ENCODE measurements around the gene EML3. TPM values are rescaled to one million over a fixed set of nuclear protein-coding genes. Genes with fewer than 3 reads are reported as not detected.

The EML3 gene
- total RNA-seq, 1 donor from 2014 or later = 207 TPM

GRCh38 chr11:62600367-62601121, 12.0 kb downstream of the EML3 start:
- no peaks in the 10 kb centered on the region for H3K9me3 ChIP-seq
- intact Hi-C loops (cut with DNase I) = loop anchor here (5.0 kb wide), 2 partner anchors 47 to 77 kb away; partner anchors contain the start of genes GANAB and UBXN1
- peak overlapping the region; percentile 96 to 97 for H3K27ac ChIP-seq
- H3K27me3 ChIP-seq = no peaks in the 10 kb centered on the region
- DNase-seq (ENCODE audit: low spot score in 2 of 2) = no peak
- peak overlapping the region; percentile 87 to 98 for H3K4me3 ChIP-seq
- TF ChIP-seq CTCF (IDR thresholded peaks at IDR 0.05) = no peak
- peaks cover 8 to 20% of the 10 kb centered on the region in 2 donors for H3K4me1 ChIP-seq
- H3K36me3 ChIP-seq = peaks cover 30 to 41% of the 10 kb centered on the region in 2 donors

GRCh38 chr11:62599901-62600300, 12.7 kb downstream of the EML3 start:
- H3K36me3 ChIP-seq = peaks cover 36 to 44% of the 10 kb centered on the region in 2 donors
- no peaks in the 10 kb centered on the region for H3K27me3 ChIP-seq
- intact Hi-C loops (cut with DNase I) = loop anchor here (1.0 to 5.0 kb wide), 4 partner anchors 9 to 77 kb away; partner anchors contain the start of genes B3GAT3, GANAB, TUT1 and UBXN1
- no peaks in the 10 kb centered on the region for H3K9me3 ChIP-seq
- peak overlapping the region; percentile 96 to 97 for H3K27ac ChIP-seq
- peak overlapping the region; percentile 87 to 98 for H3K4me3 ChIP-seq
- TF ChIP-seq CTCF (IDR thresholded peaks at IDR 0.05) = no peak
- no peak for DNase-seq (ENCODE audit: low spot score in 2 of 2)
- H3K4me1 ChIP-seq = peaks cover 8 to 20% of the 10 kb centered on the region in 2 donors

- Histone ChIP-seq H3K36me3 (peaks cover 43 to 50% of the 10 kb centered on the region in 2 donors), H3K27ac (peak overlapping the region; percentile 96 to 97), H3K27me3 (no peaks in the 10 kb centered on the region), H3K9me3 (no peaks in the 10 kb centered on the region), H3K4me1 (peaks cover 8 to 20% of the 10 kb centered on the region in 2 donors), H3K4me3 (peak overlapping the region; percentile 87 to 98)
- TF ChIP-seq CTCF (IDR thresholded peaks at IDR 0.05) = no peak
- DNase-seq (ENCODE audit: low spot score in 2 of 2) = peak; percentile 95 to 98
- intact Hi-C loops (cut with DNase I) = loop anchor here (1.0 to 2.0 kb wide), 2 partner anchors 8 to 22 kb away; partner anchors contain the start of genes B3GAT3 and TUT1
Measured at GRCh38 chr11:62599069-62599696, 13.4 kb downstream of the EML3 start.

GRCh38 chr11:62595124-62595523, 17.5 kb downstream of the EML3 start:
- Histone ChIP-seq H3K36me3 (peaks cover 50 to 52% of the 10 kb centered on the region in 2 donors), H3K27ac (no peak overlapping the region), H3K9me3 (no peaks in the 10 kb centered on the region), H3K27me3 (no peaks in the 10 kb centered on the region), H3K4me3 (no peak overlapping the region), H3K4me1 (peaks cover 17 to 23% of the 10 kb centered on the region in 2 donors)
- intact Hi-C loops (cut with DNase I) = no loop called here
- TF ChIP-seq CTCF (IDR thresholded peaks at IDR 0.05) = no peak
- no peak for DNase-seq (ENCODE audit: low spot score in 2 of 2)

GRCh38 chr11:62593434-62594044, 19.0 kb downstream of the EML3 start:
- intact Hi-C loops (cut with DNase I) = loop anchor here (2.0 to 5.0 kb wide), 2 partner anchors 29 to 179 kb away; partner anchors contain the start of gene TAF6L
- Histone ChIP-seq H3K27ac (peak overlapping the region; percentile 95 to 96), H3K36me3 (peaks cover 55 to 56% of the 10 kb centered on the region in 2 donors), H3K9me3 (no peaks in the 10 kb centered on the region), H3K4me3 (no peak overlapping the region), H3K4me1 (peaks cover 10 to 20% of the 10 kb centered on the region in 2 donors), H3K27me3 (no peaks in the 10 kb centered on the region)
- peak in 1 of 2 donors; percentile 88 for DNase-seq (ENCODE audit: low spot score in 2 of 2)
- peak; percentile 26 to 56 (median 29) for TF ChIP-seq CTCF (IDR thresholded peaks at IDR 0.05)
